BJ (cell line): Measurements from ENCODE around the gene FANCD2. TPM values are rescaled to one million over a fixed set of nuclear protein-coding genes. Genes with fewer than 3 reads are reported as not detected.
"Not testable (repeated sequence)": the region's sequence is repeated elsewhere in the genome, so short reads cannot be mapped to it uniquely, and the experiment has no call there.

Source experiments
- CTCF ChIA-PET: fragments of 350-600 bp; formaldehyde crosslinking; extraction: SDS; loops from one replicate; lab custom pipeline; 2021; ENCODE audit warnings: antibody characterized with exemption, inconsistent platforms; lab: Yijun Ruan, JAX
- POLR2A ChIA-PET: fragments of 300-600 bp; sonication (Branson Sonifier 250); formaldehyde crosslinking; extraction: SDS; loops from one replicate; lab custom pipeline; 2021; ENCODE audit warnings: antibody characterized with exemption; lab: Charles Lee
- DNase-seq: peaks from one replicate; pipeline ENCODE4 v3.0.0-alpha.2; 2011; ENCODE audit warnings: low read depth
- H3K27me3 ChIP-seq: 2 replicates; pipeline ENCODE4 v1.6.0; 2011; ENCODE audit warnings: low read length; ENCODE audit not compliant: control insufficient read depth, insufficient read depth
- H3K36me3 ChIP-seq: 2 replicates; pipeline ENCODE4 v1.5.1; 2011; ENCODE audit warnings: low read length; ENCODE audit not compliant: control insufficient read depth, insufficient read depth
- H3K4me3 ChIP-seq: 2 replicates; pipeline ENCODE4 v1.5.1; 2011; ENCODE audit warnings: low read depth, mild to moderate bottlenecking, control low read depth, low read length
- CTCF ChIP-seq: IDR thresholded peaks from 2 replicates; pipeline ENCODE4 v1.5.1; 2011; ENCODE audit warnings: low read depth, mild to moderate bottlenecking, control low read depth, inconsistent platforms, low read length, moderate library complexity; ENCODE audit not compliant: insufficient read depth
- polyA plus RNA-seq: library from polyadenylated mRNA; depleted of rRNA; stranded (reverse); fragments of >200 nt; gene quantifications from 2 replicates; pipeline ENCODE4 v1.2.3, GENCODE V29; 2011

The FANCD2 gene
- polyA plus RNA-seq, 1 experiment = 5.6 TPM

DNA sequence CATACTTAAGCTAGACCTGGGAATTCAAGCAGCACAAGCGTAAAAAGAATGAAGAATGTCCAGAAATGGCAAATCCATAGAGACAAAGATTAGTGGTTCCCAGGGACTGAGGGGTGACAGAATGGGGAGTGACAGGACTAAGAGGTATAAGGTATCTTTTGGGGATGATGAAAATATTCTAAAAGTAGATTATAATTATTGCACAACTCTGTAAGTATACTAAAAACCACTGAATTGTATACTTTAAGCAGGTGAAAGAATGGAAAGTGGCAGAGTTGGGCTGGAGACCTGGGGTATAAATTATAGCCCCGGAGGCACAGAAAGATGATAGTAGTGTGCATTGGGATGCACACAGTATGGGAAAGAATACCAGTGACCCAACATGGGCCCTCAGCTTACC lies 94.8 kb downstream of the FANCD2 start:
- H3K27me3 ChIP-seq = no peaks in the 10 kb centered on the region
- no peak for DNase-seq
- CTCF ChIA-PET = no interaction called here
- no peak overlapping the region for H3K4me3 ChIP-seq
- no peak for TF ChIP-seq CTCF
- POLR2A ChIA-PET = no interaction called here
- H3K36me3 ChIP-seq = peaks cover 2% of the 10 kb centered on the region

DNA sequence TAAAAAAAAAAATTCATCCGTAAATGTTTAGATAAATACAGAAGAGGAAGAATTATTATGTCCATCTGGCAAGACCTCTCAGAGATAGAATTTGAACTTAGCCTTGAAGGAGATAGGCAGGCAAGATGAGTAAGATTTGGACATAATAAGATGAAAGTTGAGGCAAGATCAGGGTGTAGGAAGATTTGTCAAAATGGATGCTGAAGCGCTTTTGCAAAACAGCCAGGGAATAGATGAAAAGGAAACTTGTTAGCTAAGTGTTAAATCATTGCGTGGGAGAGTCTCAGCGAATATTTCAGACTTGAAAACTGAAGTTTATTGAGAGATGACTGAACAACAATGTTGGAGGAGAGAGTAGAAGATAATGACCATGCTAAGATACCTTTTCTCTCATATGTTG lies 96.5 kb downstream of the FANCD2 start:
- CTCF ChIA-PET = no interaction called here

GRCh38 chr3:10135872-10136271 lies 109.6 kb downstream of the FANCD2 start:
- POLR2A ChIA-PET, H3K36me3 ChIP-seq, H3K4me3 ChIP-seq, H3K27me3 ChIP-seq, DNase-seq: not testable (repeated sequence)
- CTCF ChIA-PET = interaction anchor here (0.9 to 1.5 kb wide), 2 partner anchors 18 to 87 kb away, joined by 3 to 5 read pairs; no protein-coding TSS in a partner anchor

More for the DNA sequence above, 96.5 kb downstream of the FANCD2 start:
- Histone ChIP-seq H3K36me3 (peaks cover 8% of the 10 kb centered on the region), H3K4me3 (no peak overlapping the region), H3K27me3 (no peaks in the 10 kb centered on the region)
- DNase-seq = no peak
- POLR2A ChIA-PET = no interaction called here
- TF ChIP-seq CTCF = no peak

DNA sequence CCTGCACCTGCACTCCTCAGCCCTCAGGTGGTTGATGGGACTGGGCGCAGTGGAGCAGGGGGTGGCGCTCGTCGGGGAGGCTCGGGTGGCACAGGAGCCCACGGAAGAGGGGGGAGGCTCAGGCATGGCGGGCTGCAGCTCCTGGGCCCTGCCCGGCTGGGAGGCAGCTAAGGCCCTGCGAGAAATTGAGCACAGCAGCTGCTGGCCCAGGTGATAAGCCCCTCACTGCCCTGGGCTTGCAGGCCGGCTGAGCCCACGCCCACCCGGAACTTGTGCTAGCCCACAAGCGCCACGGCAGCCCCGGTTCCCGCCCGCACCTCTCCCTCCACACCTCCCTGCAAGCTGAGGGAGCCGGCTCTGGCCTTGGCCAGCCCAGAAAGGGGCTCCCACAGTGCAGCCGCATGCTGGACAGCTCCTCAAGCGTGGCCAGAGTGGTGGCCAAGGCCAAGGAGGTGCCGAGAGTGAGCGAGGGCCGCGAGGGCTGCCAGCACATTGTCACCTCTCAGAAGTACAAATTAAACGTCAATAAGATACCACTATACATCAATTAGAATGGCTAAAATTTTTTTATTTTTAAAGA lies 110.3 kb downstream of the FANCD2 start:
- Histone ChIP-seq H3K36me3 (no peaks in the 10 kb centered on the region), H3K27me3 (no peaks in the 10 kb centered on the region), H3K4me3 (no peak overlapping the region)
- DNase-seq = no peak
- ChIA-PET POLR2A (no interaction called here), CTCF (no interaction called here)
- TF ChIP-seq CTCF = no peak

DNA sequence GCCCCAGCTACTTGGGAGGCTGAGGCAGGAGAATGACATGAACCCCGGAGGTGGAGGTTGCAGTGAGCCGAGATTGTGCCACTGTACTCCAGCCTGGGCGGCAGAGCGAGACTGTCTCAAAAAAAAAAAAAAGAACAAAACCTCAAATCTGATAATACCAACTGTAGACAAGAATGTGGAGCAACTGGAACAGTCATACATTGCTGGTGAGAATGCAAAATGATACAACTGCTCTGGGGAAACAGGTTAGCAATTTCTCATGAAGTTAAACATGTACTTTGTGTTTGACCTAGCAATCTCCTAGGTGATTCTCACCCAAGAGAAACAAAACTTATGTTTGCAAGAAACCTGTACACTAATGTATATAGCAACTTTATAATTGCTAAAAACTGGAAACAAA lies 110.9 kb downstream of the FANCD2 start:
- Histone ChIP-seq H3K27me3 (no peaks in the 10 kb centered on the region), H3K4me3 (no peak overlapping the region), H3K36me3 (no peaks in the 10 kb centered on the region)
- CTCF ChIA-PET = interaction anchor here (0.6 kb wide), 1 partner anchor 118 kb away, joined by 3 read pairs; no protein-coding TSS in a partner anchor
- POLR2A ChIA-PET = no interaction called here
- DNase-seq = no peak
- no peak for TF ChIP-seq CTCF
